Activated naive CD4-positive, alpha-beta T cell treated with Interleukin-2 at 50 U/mL for 16 hours (primary cell): ENCODE results near the gene OR2T27.
"Not testable (repeated sequence)": the region's sequence is repeated elsewhere in the genome, so short reads cannot be mapped to it uniquely, and the experiment has no call there.

Experiments used
- DNase-seq: peaks from one replicate; pipeline ENCODE4 v3.0.0-alpha.2; 2020

The OR2T27 gene, protein sequence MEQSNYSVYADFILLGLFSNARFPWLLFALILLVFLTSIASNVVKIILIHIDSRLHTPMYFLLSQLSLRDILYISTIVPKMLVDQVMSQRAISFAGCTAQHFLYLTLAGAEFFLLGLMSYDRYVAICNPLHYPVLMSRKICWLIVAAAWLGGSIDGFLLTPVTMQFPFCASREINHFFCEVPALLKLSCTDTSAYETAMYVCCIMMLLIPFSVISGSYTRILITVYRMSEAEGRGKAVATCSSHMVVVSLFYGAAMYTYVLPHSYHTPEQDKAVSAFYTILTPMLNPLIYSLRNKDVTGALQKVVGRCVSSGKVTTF

DNA sequence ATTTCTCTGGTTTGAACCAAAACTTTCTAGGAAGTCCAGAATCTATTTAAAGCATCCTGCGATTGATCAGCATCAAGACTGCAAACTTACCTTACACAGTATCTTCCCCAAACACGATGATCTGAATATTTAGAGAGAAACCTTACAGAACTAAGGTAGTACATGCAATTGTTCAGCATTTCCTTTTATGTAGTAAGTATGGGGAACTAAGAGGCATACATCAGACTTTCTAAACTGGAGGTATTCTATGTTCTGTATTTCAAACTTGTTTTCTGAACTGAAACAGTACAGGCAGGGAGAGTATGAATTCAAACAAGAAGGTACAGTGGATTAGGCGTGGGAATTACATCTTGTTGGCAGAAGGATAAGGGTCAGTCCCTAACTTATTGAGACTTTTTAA, at the start of gene OR2T27:
TSS of gene OR2T27 (minus strand) at position 175 of the 400 bp plus-strand sequence. CDS start 4,644 bp downstream, outside the sequence.
- DNase-seq, result not testable (repeated sequence)

DNA sequence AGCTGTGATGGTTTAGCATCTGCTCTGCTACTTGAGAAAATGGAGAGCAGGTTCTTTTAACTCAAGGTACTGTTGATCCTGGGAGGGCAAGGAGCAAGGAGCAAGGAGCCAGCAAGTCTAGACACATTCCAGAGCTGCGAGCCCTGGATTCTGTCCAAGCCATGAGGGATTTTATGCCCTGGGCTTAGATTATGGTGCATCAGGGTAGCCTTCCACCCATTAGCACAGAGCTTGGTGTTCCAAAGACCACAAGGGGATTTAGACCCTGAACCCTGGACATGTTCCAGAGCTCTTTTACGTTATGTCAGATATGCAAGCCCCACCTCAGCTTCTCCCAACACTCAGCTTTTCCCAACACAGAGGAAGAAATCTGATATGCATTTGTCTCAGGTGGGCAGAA, 49.3 kb upstream of the OR2T27 start:
- no peak for DNase-seq

DNA sequence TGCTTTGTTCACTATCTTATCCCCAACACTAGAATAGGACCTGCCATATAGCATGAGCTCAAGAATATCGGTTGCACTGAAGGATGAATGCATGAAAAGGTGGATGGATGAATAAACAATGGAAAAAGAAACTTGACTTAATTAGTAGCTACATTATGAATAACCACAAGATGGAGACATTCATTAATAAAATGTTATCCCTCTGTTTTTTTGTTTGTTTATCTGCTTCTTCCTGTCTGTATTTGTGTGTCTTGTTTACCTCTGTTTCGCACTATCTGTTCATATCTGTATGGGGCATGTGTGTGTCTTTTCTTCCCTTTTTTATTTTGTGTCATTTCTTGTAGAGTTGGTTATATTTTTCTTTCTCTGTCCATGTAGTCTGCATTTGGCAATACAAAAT, 48.3 kb upstream of the OR2T27 start:
- DNase-seq, result no peak

DNA sequence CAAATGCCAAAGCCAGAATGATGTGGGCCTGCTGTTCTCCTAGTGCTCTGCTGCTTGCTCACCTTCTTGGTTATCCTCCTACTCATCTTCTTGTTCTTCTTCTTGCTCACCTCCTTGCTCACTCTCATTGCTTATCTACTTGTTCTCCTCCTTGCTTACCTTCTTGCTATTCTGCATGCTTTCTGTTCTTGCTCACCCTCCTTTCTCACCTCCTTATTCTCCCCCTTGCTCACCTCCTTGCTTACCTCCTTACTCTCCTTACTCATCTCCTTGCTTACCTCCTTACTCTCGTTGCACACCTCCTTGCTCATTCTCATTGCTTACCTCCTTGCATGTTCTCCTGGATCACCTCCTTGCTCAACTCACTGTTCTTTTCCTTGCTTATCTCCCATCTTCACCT, 47.4 kb upstream of the OR2T27 start, which contains the start of gene OR14I1:
TSS of gene OR14I1 (minus strand) at position 53 of the 400 bp plus-strand sequence.
- DNase-seq, result no peak

DNA sequence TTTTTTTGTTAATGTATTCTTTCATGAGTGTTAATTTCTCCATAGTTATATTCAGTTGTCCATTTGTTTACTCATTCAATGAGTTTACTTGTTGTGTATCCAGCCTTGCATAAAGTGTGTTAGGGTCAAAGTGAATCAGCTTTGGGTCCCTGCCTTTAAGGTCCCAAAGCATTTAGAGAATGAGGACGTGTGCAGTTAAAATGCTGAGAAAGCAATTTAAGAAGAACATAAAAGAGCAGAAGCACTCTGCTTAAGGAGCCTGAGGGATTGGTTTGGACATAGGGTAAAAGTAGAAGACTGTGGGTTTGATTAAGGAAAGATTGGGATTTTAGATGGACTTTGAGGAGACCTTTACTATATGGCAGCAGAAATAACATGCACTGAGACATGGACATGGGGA, 43.8 kb upstream of the OR2T27 start:
- no peak for DNase-seq

DNA sequence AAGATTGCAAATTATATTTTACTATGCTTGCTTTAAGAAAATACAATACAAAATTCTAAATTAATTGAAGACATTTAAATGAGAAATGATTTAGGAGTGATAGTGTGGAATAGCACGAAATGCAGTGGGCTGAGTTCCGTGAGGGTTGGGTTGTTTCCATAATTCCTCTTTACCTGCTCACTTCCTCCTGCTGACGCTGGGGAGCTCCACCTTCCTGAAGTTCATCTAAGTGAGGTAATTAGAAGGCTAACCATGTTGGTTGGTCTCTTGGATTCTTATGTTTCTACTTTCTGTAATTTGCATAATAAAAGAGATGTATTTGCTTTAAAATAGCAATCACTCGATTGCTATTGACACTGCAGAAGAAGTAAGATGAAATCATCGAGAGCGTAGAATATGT, 42.6 kb upstream of the OR2T27 start:
- DNase-seq, result no peak

DNA sequence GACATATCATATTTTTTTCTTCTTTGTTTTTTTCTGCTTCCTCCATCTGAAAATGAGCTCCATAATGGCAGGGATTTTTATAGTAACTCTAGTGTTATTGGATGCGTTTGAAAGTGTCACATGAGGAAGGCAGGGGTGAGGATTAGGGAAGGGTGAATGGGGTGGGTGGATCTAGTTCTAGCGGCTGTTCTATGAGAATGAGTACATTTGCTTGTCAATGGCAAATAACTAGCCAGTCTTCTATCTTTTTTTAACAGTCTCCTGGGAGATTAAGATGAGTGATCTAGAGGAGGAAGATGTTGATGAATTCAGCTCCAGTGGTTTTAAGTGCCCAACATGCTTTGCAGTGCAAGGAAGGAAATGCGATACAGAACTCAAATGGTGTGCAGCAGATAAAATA, 41.4 kb upstream of the OR2T27 start:
- DNase-seq, result no peak

DNA sequence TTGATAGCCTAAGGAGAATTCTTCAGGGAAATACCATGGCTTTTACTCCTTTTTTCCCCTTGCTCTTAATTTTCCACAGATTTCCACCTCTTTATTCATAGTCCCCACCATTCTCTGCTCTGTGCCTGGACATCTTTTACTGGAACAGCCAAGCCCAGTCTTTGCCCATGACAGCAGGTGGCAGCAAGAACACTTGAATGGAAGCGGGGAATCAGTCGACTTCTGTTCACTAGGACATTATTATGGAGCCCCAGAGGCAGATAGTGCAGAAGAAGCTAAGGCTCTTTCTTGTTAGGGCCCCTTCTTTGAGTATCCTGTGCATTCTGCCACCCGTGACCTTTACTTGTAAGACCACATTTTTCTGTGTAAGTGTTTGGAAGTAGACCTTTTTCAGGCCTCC, 40.9 kb upstream of the OR2T27 start:
- no peak for DNase-seq

DNA sequence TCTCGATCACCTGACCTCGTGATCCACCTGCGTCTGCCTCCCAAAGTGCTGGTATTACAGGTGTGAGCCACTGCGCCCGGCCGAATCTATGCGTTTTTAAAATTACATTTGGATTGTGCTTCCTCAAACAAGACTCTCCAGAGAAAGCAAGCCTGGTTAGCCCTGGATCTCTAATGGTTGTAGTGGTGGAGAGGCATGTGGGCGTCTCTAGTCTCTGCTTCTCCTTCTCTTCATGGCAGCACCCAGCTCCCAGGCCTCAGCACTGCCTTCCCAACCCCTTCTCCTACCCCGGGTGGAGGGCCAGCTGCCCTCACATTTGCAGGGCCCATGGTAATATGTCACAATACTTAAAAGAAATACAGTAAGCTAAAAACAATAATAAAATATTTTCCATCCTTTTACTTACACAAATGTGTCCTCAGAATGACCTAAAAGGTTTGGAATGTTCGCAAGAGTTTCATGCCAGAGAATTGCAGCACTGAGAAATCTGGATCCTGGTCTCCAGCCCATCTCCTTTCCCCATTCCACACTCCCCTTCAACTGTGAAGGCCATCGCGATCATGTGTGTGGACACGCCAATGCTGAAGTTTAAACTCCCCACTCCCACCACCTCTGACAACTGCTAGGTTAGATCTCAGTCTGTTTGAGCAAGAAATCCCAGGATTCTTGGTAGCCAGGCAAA, 40.3 kb upstream of the OR2T27 start:
- no peak for DNase-seq

DNA sequence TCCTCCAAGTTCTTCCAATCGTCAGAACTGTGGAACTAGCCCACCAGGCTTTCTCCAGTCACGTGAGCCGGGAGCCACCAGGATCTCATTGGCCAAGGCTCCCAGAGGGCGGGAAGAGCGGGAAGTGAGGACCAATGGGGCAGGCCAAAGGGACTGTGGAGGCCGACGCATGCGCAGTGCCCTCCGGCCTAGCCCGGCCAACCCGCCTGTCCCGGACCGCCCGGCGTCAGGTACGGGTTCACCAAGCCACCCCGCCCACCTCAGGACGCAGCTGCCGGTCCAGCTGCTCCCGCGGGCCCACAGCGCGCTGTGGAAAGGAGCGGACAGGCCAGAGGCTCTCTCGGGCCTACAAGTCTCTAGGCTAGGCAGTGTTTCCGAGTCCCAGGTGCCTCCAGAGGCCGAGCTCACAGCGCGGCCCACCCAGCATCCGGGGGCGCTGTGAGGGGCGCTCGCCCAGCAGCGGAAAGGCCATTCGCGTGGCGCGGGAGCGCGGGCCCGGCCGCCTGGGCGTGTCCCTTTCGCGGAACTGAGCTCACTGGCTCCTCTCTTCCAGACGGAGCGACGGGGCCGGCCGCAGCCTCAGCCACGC, 36.3 kb upstream of the OR2T27 start:
- no peak for DNase-seq

DNA sequence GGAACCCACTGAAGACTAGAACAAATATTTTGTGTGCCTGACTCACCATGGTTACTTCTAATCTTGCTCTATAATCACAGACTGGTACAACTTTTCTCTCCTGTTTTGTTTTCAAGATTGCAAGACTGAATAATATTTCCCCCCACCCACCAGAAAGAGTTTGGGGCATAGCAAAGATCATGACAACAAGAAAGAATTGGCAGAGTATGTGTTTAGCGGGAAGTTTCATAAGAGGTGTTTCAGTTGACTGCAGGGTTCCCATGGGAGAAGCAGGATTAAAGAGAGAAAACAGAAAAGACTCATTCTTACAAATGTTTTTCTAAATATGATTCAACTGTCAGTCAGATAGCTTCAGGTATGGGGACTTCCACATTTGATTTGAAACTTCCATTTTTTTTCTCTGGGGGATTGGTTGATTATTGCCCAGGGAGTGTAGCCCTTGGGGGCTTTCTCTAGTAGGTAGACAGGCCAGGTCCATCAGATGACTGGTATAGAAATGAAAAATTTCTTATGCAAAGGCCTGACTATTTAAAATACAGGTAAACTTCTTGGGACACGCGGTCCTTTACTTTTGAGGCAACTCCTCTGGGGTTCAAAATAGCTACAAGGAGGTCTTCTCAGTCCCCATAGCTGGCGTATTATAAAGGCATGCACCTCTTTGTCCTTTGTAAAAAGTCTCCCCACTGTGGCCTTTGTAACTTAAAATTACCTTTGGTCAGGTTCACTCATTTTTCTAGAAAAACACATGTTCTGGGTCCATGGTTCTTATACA, 33.4 kb upstream of the OR2T27 start:
- DNase-seq, result no peak

DNA sequence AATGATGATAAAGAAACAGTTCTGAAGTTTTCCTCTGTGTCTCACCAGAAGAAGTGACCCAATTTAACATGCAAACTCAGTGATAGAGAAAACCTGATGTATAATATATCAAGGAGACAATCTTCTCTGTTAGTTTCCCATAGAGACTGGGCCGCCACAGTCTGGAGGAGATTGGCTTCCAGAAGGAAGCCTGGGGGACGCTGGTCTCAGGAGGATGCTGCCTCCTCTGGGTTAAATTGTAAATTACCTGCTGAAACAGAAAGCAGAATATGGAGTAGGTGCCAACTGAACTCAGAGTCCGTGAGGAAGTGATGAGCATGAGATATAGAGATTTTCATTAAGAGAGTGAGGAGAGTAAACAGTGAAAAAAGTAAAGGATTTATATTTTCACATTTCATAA, 31.5 kb upstream of the OR2T27 start:
- DNase-seq, result no peak

DNA sequence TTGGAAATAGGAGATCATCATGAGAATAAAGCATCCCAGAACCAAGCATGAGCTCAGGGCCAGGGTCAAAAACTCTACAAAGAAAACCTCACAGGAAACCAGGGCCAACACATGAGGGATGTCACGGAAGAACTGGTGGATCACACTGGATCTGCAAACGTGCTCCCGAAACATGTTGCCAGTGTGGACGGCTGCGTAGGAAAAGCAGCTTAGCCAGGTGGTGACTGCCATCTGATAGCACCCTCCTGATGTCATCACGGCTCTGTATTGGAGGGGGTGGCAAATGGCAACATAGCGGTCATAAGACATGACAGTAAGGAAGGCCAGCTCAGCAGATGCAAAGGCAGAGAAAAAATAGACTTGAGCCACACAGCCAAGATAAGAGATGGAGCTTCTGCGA, 26.3 kb upstream of the OR2T27 start:
- DNase-seq, result no peak

DNA sequence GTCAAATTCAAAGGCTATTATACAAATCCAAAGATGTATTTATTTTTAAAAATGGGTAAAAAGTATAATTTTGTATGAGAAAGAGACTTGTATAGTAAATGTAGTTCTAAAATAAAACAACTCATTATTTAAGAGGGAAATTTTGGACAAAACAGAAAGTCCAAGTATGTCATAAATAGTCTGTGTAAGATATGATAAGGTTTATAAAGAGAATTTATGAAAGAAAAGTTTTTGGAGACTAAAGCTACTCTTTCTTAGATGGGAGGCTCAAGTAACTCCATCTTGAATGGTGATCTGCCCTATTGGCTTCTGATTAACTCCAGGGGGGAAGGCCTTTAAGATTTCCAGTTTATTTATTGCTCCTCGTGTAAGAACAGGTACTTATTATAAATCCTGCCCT, 14.7 kb upstream of the OR2T27 start:
- no peak for DNase-seq

DNA sequence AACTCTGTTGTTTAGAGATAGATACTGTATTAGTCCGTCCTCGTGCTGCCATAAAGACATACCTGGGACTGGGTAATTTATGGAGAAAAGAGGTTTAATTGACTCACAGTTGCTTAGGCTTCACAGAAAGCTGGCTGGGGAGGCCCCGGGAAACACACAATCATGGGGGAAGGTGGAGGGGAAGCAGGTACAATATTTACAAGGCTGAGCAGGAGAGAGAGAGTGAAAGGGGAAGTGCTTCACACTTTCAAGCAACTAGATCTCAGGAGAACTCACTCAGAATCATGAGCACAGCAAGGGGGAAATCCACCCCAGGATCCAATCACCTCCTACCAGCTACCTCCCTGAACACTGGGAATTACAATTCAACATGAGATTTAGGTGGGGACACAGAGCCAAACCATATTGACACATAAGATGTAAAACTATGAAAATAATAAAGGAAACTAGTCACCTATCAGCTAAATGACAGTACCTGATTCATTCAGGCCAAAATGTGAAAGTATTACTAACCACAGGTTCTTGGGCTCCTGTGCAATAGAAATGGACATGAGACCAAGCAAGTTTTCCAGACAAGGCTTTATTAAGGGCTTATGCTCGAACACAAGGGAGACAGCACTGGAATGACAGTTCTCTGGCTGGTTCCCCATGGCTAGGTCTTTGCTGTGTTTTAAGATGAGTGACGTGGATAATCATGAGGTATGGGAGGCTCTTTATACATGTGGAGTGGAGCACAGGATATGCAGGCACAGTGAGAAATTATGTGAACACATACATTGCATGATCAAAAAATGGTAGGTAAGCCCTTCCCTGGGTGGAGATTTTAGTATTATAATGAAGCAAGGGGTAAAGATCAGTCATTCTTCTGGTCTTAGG, 8.4 kb upstream of the OR2T27 start:
- not testable (repeated sequence) for DNase-seq

DNA sequence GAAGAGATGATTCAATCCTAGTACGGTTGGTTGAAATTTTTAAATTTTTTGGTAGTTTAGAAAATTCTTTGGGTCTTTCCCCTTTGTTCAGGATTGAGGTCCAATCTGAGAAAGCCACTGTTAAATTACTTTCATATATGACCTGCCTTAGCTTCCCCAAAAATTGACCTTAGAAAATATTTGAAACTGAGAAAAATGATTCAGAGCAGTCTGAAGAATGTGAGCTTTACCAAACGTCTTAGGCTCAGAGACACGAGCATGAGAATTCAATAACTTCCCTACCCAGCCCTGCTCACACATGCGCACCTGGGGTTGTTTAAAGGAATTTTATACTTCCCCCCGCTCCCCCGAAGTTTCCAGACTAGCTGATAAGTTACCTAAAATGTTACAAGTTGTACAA, 1.5 kb upstream of the OR2T27 start:
- not testable (repeated sequence) for DNase-seq

DNA sequence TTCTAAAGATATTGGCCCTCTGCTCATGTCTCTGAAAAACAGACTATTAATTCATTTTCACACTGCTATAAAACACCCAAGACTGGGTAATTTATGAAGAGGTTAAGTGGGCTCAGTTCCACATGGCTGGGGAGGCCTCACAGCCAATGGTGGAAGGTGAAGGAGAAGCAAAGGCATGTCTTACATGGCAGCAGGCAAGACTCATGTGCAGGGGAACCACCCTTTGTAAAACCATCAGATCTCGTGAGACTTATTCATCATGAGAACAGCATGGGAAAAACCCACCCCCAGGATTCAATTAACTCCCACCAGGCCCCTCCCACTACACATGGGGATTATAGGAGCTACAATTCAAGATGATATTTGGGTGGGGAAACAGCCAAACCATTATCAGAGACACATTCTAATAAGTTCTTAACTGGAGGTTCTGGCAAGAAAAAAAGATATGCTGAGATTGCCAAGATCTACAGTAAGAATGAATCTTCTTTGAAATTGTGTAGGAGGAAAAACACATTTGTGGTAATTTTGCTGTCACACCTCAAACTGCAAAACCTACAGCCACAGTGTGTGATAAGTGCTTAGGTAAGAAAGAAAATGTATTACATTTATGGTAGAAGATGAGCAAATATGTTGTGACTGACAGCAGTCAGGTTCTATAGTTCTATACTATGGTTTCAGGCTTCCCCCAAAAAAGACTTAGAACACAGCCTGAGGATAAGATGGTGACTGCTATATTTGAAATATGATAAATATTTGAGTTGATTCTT, 6.4 kb downstream of the OR2T27 start:
- DNase-seq, result not testable (repeated sequence)

DNA sequence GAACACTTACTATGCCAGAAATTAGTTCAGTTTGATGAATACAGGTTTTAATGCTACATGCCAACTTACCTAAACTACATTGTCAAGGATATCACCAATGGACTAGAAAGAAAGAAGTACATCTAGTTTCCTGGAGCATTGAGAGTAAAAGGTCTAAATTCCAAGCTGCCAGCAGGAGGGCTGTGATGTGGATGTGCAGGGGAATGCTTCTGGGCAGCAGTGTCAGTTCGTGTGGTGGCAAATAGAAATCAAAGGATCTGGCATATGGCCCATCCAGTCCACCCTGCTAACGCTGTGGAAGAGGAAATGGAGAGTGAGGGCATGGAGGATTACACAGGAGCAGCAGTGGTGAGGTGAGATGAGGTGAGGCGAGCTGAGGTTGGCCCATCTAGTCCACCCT, 10.2 kb downstream of the OR2T27 start, which contains the start of gene OR2T35:
TSS of gene OR2T35 (minus strand) at position 101 of the 400 bp plus-strand sequence. CDS start 6,020 bp downstream, outside the sequence.
- DNase-seq, result not testable (repeated sequence)

DNA sequence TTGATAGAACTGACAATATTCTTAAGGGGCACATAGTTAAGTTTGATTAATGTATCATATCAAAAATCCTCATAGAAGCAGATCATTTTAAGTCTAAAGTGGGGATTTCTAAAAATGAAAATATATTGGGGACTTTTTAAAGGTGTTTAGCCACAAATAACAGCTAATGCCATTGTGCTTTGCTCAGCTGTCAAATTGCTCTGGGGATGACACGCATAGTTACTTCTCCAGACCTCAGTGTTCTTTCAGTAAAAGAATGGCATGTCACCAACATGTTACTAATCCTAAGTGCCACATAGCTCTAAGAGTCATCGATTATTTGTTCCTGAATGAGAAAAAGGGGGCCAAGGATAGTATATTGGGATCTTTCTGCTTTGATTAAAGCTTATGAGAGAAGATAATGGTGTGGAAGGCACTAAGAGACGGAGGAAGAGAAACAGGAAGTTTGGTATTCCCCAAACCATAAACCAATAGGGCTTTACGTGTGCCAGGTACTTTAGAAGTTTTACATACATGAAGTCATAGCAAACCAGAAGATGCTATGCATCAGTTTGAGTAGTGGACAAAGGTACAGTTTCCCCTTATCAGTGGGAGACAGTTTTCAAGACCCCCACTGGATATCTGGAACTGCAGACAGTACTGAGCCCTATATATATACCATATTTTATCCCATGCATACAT, 12.2 kb downstream of the OR2T27 start:
- not testable (repeated sequence) for DNase-seq

DNA sequence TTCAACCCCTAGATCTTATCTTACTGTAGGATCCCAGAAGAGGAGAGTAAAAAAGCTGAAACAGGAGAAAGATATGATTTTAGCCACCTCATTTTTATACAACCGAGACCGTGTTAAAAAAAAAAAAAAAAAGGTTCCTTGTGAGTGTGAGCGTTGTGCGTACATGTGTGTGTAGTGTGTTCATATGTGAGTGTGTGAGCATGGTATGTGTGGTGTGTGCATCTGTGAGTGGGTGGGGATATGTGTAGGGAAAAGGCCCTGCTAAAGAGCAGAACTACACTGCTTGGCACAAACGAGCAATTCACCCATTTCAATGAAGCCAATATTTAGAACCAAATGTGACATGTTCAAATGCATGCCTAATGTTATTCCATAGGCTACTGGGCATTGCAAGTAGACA, 13.7 kb downstream of the OR2T27 start:
- not testable (repeated sequence) for DNase-seq

DNA sequence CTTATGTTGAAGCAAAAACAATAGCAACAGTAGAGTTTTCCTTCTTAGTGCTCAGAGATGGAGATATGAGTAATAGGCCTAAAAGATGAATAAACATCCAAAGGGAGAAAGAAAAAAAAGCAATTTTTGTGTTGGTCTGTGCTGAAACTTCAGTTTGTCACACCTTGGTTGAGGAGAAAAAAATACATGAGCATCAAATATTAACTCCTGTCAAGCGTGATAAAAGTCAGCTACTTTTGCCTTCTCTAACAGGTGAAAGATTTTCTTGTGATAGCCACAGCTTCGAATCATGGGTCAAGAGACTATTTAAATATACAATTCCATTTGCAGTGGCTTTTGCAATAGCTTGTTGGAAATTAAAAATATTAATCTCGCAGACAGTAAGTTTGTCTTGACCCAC, 14.4 kb downstream of the OR2T27 start:
- DNase-seq, result not testable (repeated sequence)
